Vagina (tissue), 2 donors: ENCODE data around the gene RAB40C. TPM values are rescaled to one million over a fixed set of nuclear protein-coding genes. Genes with fewer than 3 reads are reported as not detected.
A peak's percentile ranks its signal among the peaks of the same experiment; 100 is the strongest.

Source experiments
- DNase-seq, 2 donors: peaks; one replicate each; pipeline ENCODE4 v3.0.0-alpha.2; 2017; ENCODE audit errors: extremely low spot score in 2 of 2
- H3K27ac ChIP-seq: fragments of 200-600 bp; sonication (generic); one replicate; pipeline ENCODE4 v1.5.1; 2019
- H3K27me3 ChIP-seq: fragments of 200-600 bp; sonication (generic); one replicate; pipeline ENCODE4 v1.5.1; 2019
- H3K36me3 ChIP-seq, 2 donors: fragments of 200-600 bp; sonication (generic); one replicate each; pipeline ENCODE4 v1.5.1; 2017 to 2019
- H3K4me1 ChIP-seq: fragments of 200-600 bp; sonication (generic); one replicate; pipeline ENCODE4 v1.5.1; 2019
- H3K4me3 ChIP-seq, 2 donors: fragments of 200-600 bp; sonication (generic); 1 replicate in 1 of 2; 2 replicates in 1 of 2; pipeline ENCODE4 v1.5.1; 2016 to 2019
- H3K9me3 ChIP-seq: fragments of 200-600 bp; sonication (generic); one replicate; pipeline ENCODE4 v1.5.1; 2019
- CTCF ChIP-seq, 3 experiments: fragments of 450-650 bp in 2 of 3; fragments of 200-600 bp in 1 of 3; sonication (generic) in 1 of 3; IDR thresholded peaks; one replicate each; pipeline ENCODE4 v1.5.1; 2017 to 2019; ENCODE audit warnings: antibody characterized with exemption in 3 of 3, mild to moderate bottlenecking in 2 of 3, moderate library complexity in 2 of 3
- POLR2A ChIP-seq, 2 donors: fragments of 450-650 bp; IDR thresholded peaks; one replicate each; pipeline ENCODE4 v1.6.1; 2017; ENCODE audit warnings: antibody characterized with exemption in 2 of 2, mild to moderate bottlenecking in 2 of 2, moderate library complexity in 2 of 2
- POLR2AphosphoS5 ChIP-seq, 2 donors: sonication (generic); formaldehyde crosslinking; IDR thresholded peaks; one replicate each; pipeline ENCODE4 v1.9.0; 2017; ENCODE audit warnings: antibody characterized with exemption in 2 of 2, mild to moderate bottlenecking in 2 of 2, low read depth in 1 of 2; ENCODE audit not compliant: insufficient read depth in 1 of 2
- intact Hi-C: fragments of 100-400 bp; cut with DNase I; formaldehyde crosslinking; loops from one replicate; pipeline ENCODE4 v1.15.1; 2023
- total RNA-seq: library from RNA; depleted of rRNA; stranded (reverse); fragments of >200 nt; gene quantifications from one replicate; pipeline ENCODE4 v1.2.3, GENCODE V29; 2016

RAB40C gene
- total RNA-seq, 1 donor from 2014 or later = 41.3 TPM

GRCh38 chr16:659618-660017 lies 69.8 kb downstream of the RAB40C start:
- Histone ChIP-seq H3K9me3 (no peaks in the 10 kb centered on the region), H3K4me1 (peaks cover 18% of the 10 kb centered on the region), H3K27ac (no peak overlapping the region), H3K27me3 (no peaks in the 10 kb centered on the region), H3K4me3 (no peak overlapping the region), H3K36me3 (no peaks in the 10 kb centered on the region)
- TF ChIP-seq POLR2AphosphoS5 (IDR thresholded peaks at IDR 0.05; ENCODE audit: insufficient read depth in 1 of 2, low read depth in 1 of 2) (no peak), CTCF (IDR thresholded peaks at IDR 0.05) (no peak), POLR2A (IDR thresholded peaks at IDR 0.05) (no peak)
- DNase-seq = no peak
- intact Hi-C loops = no loop called here

- TF ChIP-seq POLR2A (IDR thresholded peaks at IDR 0.05) (no peak), CTCF (IDR thresholded peaks at IDR 0.05) (no peak), POLR2AphosphoS5 (IDR thresholded peaks at IDR 0.05; ENCODE audit: insufficient read depth in 1 of 2, low read depth in 1 of 2) (no peak)
- intact Hi-C loops = no loop called here
Observed at GRCh38 chr16:660132-660458, 70.2 kb downstream of the RAB40C start.

GRCh38 chr16:660459-661183 lies 70.8 kb downstream of the RAB40C start:
- H3K4me3 ChIP-seq = peak overlapping the region; percentile 29 to 36

More at GRCh38 chr16:660132-660458, 70.2 kb downstream of the RAB40C start:
- H3K27ac ChIP-seq = peak overlapping the region; percentile 75
- no peak for DNase-seq
- peaks cover 18% of the 10 kb centered on the region for H3K4me1 ChIP-seq
- no peaks in the 10 kb centered on the region for H3K36me3 ChIP-seq
- H3K9me3 ChIP-seq = no peaks in the 10 kb centered on the region
- no peaks in the 10 kb centered on the region for H3K27me3 ChIP-seq
- peak overlapping the region in 1 of 2 donors; percentile 36 for H3K4me3 ChIP-seq

GRCh38 chr16:661184-661821 lies 71.4 kb downstream of the RAB40C start:
- peak in 1 of 3 experiments; percentile 3 for TF ChIP-seq CTCF (IDR thresholded peaks at IDR 0.05)
- TF ChIP-seq POLR2AphosphoS5 (IDR thresholded peaks at IDR 0.05; ENCODE audit: insufficient read depth in 1 of 2, low read depth in 1 of 2) = no peak
- Histone ChIP-seq H3K9me3 (no peaks in the 10 kb centered on the region), H3K4me3 (peak overlapping the region; percentile 29 to 36), H3K27ac (peak overlapping the region; percentile 16), H3K36me3 (no peaks in the 10 kb centered on the region), H3K27me3 (no peaks in the 10 kb centered on the region), H3K4me1 (peaks cover 18% of the 10 kb centered on the region)
- intact Hi-C loops = no loop called here
- DNase-seq = no peak

More at GRCh38 chr16:660459-661183, 70.8 kb downstream of the RAB40C start:
- H3K27me3 ChIP-seq = no peaks in the 10 kb centered on the region
- DNase-seq = no peak
- H3K36me3 ChIP-seq = no peaks in the 10 kb centered on the region
- TF ChIP-seq POLR2A (IDR thresholded peaks at IDR 0.05) (no peak), CTCF (IDR thresholded peaks at IDR 0.05) (peak; percentile 15 to 47 (median 40)), POLR2AphosphoS5 (IDR thresholded peaks at IDR 0.05; ENCODE audit: insufficient read depth in 1 of 2, low read depth in 1 of 2) (peak in 1 of 2 donors; percentile 61)
- H3K27ac ChIP-seq = peak overlapping the region; percentile 75
- no peaks in the 10 kb centered on the region for H3K9me3 ChIP-seq
- intact Hi-C loops = no loop called here
- peaks cover 18% of the 10 kb centered on the region for H3K4me1 ChIP-seq

GRCh38 chr16:662095-662494 lies 72.2 kb downstream of the RAB40C start:
- Histone ChIP-seq H3K36me3 (no peaks in the 10 kb centered on the region), H3K27ac (no peak overlapping the region), H3K4me3 (no peak overlapping the region), H3K9me3 (no peaks in the 10 kb centered on the region), H3K27me3 (no peaks in the 10 kb centered on the region), H3K4me1 (peaks cover 18% of the 10 kb centered on the region)
- intact Hi-C loops = no loop called here
- no peak for DNase-seq
- TF ChIP-seq CTCF (IDR thresholded peaks at IDR 0.05) (no peak), POLR2AphosphoS5 (IDR thresholded peaks at IDR 0.05; ENCODE audit: insufficient read depth in 1 of 2, low read depth in 1 of 2) (no peak), POLR2A (IDR thresholded peaks at IDR 0.05) (no peak)
